Large intestine (tissue), 3 donors: ENCODE results near the gene MAST4. TPM values are rescaled to one million over a fixed set of nuclear protein-coding genes. Genes with fewer than 3 reads are reported as not detected.
A peak's percentile ranks its signal among the peaks of the same experiment; 100 is the strongest.
"Not testable (repeated sequence)": the region's sequence is repeated elsewhere in the genome, so short reads cannot be mapped to it uniquely, and the experiment has no call there.

Experiments used
- DNase-seq, 2 donors: peaks; one replicate each; pipeline versions ENCODE4 v3.0.0 to v3.0.0-alpha.2; 2013
- H3K27ac ChIP-seq: one replicate; pipeline ENCODE4 v1.5.1; 2013; ENCODE audit warnings: low read length
- H3K27me3 ChIP-seq: 2 replicates; pipeline ENCODE4 v1.6.1; 2013; ENCODE audit warnings: low read length; ENCODE audit not compliant: control insufficient read depth, insufficient read depth
- H3K36me3 ChIP-seq: 2 replicates; pipeline ENCODE4 v1.6.1; 2013; ENCODE audit warnings: low read length; ENCODE audit not compliant: control insufficient read depth, insufficient read depth
- H3K4me1 ChIP-seq: one replicate; pipeline ENCODE4 v1.6.1; 2013; ENCODE audit warnings: low read length; ENCODE audit not compliant: control insufficient read depth, insufficient read depth
- H3K4me3 ChIP-seq: one replicate; pipeline ENCODE4 v1.5.1; 2013; ENCODE audit warnings: low read length
- H3K9me3 ChIP-seq: one replicate; pipeline ENCODE4 v1.6.1; 2013; ENCODE audit warnings: mild to moderate bottlenecking, low read depth, low read length, moderate library complexity; ENCODE audit not compliant: control insufficient read depth
- WGBS: methylation state at CpG from one replicate; pipeline ENCODE4 v1.1.5; 2013; ENCODE audit warnings: low lambda C conversion rate; ENCODE audit not compliant: insufficient coverage; 5-methylcytosine and 5-hydroxymethylcytosine counted together
- polyA plus RNA-seq: library from polyadenylated mRNA; unstranded; fragments of 120-200 nt; gene quantifications from one replicate; pipeline ENCODE4 v1.2.1, GENCODE V29; 2013

Gene MAST4
- polyA plus RNA-seq, 1 donor = 14.8 TPM

DNA sequence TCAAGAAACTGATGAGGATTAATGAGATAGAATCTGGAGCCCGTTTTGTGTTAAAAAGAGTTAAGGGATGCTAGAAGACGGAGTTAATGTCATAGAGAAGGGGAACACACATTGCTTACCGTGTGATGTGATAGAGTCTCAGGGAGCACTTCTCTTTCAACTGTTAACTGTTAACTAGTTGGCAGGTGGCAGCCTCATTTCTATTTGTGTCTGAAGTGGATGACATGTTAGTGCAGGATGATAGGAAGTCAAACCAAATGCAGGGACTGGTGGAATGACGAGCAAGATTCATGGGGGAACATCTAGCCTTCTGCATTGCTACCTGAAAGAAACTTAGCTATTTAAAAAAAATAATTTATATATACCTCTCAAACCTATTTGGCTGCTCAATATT, 222.7 kb downstream of the MAST4 start:
- Histone ChIP-seq H3K36me3 (no peaks in the 10 kb centered on the region), H3K27me3 (no peaks in the 10 kb centered on the region), H3K27ac (no peak overlapping the region), H3K4me3 (no peak overlapping the region), H3K4me1 (no peaks in the 10 kb centered on the region), H3K9me3 (no peaks in the 10 kb centered on the region)
- DNase-seq = no peak
- WGBS = 60% methylated on average over 2 of the region's 4 CpGs

DNA sequence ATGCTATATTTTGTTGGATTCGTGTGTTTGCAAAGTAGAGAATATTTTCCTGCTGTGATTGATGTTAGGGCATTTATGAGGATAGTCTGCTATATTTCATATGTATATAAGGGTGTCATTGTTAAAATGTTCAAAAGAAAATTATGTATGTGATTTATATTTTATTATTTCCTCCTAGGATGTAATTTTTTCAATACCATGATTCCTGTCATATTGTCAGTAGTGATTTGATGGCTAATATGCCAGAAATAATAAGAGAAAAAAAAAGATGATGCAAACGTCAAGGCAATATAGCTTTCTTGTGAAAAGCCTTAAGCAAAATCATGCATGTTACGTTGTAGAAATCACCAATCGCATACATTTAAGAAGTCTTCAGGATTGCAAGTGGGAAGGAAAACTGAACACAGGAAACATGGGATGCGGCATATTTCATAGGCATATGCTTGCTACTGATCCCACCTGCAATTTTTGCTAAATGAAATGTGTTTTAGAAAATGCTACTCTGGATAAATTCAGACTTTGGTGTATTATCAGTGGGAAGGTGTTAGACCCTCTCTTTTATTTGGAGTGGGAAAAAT, 224.5 kb downstream of the MAST4 start:
- H3K4me3 ChIP-seq = no peak overlapping the region
- no peaks in the 10 kb centered on the region for H3K27me3 ChIP-seq
- DNase-seq = no peak
- H3K4me1 ChIP-seq = no peaks in the 10 kb centered on the region
- H3K27ac ChIP-seq = no peak overlapping the region
- H3K36me3 ChIP-seq = no peaks in the 10 kb centered on the region
- no peaks in the 10 kb centered on the region for H3K9me3 ChIP-seq
- WGBS = no CpG with 5 or more reads among the region's 5 CpGs

DNA sequence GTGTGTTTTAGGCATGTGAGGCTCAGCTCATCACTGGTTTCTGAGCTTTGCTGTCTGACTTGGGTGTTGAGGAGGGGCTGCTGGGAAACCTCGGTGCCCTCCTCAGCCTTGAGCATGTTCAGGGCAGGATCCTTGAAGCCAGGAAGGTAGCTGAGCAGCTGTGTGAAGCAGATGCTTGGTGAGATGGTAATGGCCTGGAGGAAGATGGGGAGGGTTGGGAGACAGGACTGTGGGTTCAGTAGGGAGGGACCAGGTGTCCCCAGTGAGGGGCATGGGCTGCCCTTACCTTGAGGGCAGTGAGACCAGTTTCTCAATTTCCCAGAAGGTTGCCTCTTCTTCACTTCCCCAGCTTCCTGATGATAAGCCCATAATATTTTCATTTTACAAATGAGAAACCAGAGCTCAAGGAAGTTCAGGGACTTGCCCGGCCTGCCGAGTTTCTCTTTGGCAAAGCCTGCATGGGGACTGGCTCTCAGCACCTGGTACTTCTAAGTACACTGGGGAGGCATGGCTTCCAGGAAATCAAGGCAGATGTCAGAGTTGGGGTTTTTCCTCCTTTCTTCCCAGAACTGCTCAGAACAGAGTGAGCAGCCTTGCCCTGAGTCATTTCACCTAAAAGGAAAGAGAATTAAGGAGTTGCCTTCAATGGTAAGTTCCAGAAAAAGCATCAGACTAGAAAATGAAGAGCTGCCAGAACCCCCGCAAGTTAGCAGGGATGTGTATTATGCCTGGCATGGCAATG, 225.7 kb downstream of the MAST4 start:
- Histone ChIP-seq H3K27ac (no peak overlapping the region), H3K4me1 (no peaks in the 10 kb centered on the region), H3K9me3 (no peaks in the 10 kb centered on the region), H3K36me3 (no peaks in the 10 kb centered on the region), H3K4me3 (no peak overlapping the region), H3K27me3 (peaks cover 4% of the 10 kb centered on the region)
- 71% methylated on average over 1 of the region's 4 CpGs for WGBS
- DNase-seq = no peak

DNA sequence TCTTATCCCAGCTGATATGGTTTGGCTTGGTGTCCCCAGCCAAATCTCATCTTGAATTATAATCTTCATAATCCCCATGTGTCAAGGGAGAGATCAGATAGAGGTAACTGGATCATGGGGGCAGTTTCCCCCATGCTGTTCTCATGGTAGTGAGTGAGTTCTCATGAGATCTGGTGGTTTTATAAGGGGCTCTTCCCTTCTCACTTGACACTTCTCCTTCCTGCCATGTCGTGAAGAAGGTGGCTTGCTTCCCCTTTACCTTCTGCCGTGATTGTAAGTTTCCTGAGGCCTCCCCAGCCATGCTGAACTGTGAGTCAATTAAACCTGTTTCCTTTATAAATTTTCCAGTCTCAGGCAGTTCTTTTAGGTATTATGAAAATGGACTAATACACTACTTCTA, 226.7 kb downstream of the MAST4 start:
- not testable (repeated sequence) for H3K27ac ChIP-seq, H3K36me3 ChIP-seq, H3K9me3 ChIP-seq, H3K27me3 ChIP-seq, DNase-seq, H3K4me3 ChIP-seq, H3K4me1 ChIP-seq
- WGBS = no CpG with 5 or more reads among the region's 2 CpGs

DNA sequence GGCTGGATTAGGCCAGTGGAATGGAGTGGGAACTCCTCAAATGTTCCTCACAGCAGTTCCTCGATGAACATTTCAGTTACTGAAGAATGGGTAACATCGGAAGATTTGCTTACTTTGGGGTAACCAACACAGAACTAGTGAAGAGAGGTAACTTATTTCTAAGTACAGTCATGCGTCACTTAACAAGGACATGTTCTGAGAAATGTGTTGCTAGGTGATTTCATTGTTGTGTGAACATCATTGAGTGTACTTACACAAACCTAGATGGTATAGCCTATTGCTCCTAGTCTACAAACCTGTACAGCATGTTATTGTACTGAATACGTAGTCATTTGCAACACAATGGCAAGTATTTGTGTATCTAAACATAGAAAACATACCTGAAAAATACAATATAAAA, 228.3 kb downstream of the MAST4 start:
- Histone ChIP-seq H3K4me1 (peaks cover 2% of the 10 kb centered on the region), H3K36me3 (no peaks in the 10 kb centered on the region), H3K9me3 (no peaks in the 10 kb centered on the region), H3K4me3 (no peak overlapping the region), H3K27me3 (peaks cover 11% of the 10 kb centered on the region), H3K27ac (no peak overlapping the region)
- 100% methylated on average over 1 of the region's 4 CpGs for WGBS
- DNase-seq = no peak

DNA sequence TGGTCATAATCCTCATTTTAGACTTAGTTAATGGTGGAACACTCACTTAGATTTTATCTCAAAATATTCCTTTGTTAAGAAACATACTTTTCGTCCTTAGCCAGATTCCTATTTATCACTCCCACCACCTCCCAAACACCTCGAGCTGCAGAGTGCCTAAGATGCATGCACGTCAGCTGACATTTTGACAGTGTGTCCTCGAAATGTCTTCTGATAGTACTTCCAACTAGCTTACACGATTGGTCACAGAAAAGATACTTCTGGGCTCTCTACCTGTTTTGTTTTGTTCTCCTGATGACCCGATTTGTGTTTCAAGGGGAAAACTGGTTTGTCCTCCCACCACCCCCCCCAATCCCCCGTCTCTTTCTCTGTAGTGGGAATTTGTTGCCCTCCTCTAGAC, 230.1 kb downstream of the MAST4 start:
- Histone ChIP-seq H3K9me3 (no peaks in the 10 kb centered on the region), H3K36me3 (no peaks in the 10 kb centered on the region), H3K27me3 (peaks cover 11% of the 10 kb centered on the region), H3K4me3 (no peak overlapping the region), H3K27ac (no peak overlapping the region), H3K4me1 (peaks cover 2% of the 10 kb centered on the region)
- no peak for DNase-seq
- 90% methylated on average over 2 of the region's 7 CpGs for WGBS

DNA sequence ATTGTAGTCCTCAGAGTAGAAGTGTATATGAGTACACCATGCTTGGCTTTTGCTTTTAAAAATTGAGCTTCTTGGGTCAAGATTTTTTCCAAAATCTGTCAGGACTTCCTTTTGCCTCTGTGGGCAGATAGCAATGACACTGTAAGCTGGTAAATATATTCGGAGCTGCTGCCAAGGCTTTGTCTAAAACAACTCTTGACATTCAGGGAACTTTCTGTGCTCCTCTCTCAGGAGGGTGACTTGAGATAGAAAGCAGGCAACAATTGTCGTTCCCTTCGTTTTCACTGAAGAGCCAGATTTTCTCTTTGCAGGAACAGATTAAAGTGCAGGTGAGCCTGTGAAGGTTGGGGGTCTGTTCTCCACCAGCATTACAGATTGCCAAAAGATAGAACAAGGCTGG, 230.5 kb downstream of the MAST4 start:
- Histone ChIP-seq H3K9me3 (no peaks in the 10 kb centered on the region), H3K27ac (no peak overlapping the region), H3K4me1 (peaks cover 2% of the 10 kb centered on the region), H3K36me3 (no peaks in the 10 kb centered on the region), H3K27me3 (peaks cover 11% of the 10 kb centered on the region), H3K4me3 (no peak overlapping the region)
- WGBS = no CpG with 5 or more reads among the region's 3 CpGs
- no peak for DNase-seq

DNA sequence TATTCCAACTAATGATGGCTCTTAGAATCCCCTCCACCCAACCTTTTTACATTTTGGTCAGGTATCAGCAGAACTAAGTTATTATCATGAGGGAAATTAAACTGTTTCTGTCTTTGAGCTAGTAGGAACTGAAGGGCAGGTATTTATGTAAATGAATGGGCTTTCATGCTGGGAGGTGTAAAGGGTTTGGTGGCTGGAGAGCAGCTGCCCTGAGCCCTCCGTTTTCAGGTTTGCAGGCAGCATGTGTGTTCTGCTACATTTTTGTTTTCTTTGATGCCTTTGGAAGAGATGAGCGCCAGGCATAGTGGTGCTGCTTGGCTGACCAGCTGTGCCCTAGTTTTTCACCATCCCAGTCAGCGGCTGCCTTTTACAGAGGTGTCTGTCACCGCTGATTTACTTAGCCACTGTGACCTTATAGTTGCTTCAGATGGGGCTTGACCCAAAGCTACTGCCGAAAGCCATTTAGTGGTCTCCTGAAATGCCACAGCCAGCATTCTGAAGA, 231.9 kb downstream of the MAST4 start:
- H3K27me3 ChIP-seq = peaks cover 11% of the 10 kb centered on the region
- no peaks in the 10 kb centered on the region for H3K9me3 ChIP-seq
- no CpG with 5 or more reads among the region's 5 CpGs for WGBS
- no peak overlapping the region for H3K27ac ChIP-seq
- DNase-seq = no peak
- peaks cover 2% of the 10 kb centered on the region for H3K4me1 ChIP-seq
- no peaks in the 10 kb centered on the region for H3K36me3 ChIP-seq
- H3K4me3 ChIP-seq = peak overlapping the region; percentile 24

DNA sequence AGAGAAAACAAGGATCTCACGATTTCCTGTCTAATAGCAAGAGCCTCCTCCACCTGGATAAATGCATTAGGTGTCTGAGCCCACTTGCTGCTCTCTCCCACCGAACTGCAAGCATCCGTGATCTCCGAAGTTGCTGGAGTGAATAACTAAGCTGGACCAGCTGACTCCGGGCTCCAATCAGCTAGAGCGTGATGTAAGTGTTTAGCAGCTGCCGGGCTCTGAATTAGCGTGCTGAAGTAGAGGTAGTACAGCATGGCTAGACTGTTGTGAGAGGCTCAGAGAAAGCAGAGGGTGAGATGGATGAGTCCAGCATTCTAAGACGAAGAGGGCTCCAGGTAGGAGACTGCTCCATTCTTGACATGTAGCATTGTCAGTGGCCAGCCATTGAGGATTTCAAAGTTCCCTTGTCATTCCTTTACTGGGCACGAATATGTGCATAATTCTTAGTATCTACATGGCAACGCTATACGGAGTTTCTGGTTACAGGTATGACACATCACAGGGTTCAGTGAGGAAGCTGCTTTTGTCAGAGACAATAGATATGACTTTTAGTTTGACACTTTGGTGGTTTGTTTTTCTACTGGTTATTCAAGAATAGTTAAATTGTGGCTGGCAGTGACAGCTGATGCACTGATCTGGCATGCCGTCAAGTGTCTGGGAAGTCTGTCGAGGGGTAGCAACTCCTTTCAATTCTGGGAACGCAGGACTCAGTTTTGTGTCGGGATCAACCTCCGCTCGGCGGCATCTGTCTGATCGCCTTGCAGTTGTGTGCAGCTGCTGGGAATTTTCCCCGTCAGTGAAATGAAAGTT, 232.6 kb downstream of the MAST4 start:
- Histone ChIP-seq H3K4me1 (peaks cover 2% of the 10 kb centered on the region), H3K9me3 (no peaks in the 10 kb centered on the region), H3K36me3 (no peaks in the 10 kb centered on the region), H3K4me3 (peak overlapping the region; percentile 24), H3K27ac (peak overlapping the region; percentile 22), H3K27me3 (peaks cover 11% of the 10 kb centered on the region)
- no CpG with 5 or more reads among the region's 21 CpGs for WGBS
- peak; percentile 43 to 74 for DNase-seq

DNA sequence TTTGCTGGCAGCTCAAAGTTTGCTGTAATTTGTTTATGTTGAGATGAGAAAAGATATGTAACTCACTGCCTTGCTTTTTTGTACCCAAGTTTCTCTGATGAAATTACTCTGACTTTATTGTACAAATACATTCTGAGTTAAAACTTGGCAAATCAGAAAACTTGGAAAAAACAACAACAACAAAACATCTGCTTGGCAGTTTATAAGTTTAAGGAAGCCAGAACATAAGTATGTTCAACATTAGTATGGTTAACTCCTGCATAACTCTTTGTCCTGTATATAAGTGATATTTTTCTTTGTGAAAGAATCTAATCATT, 233.1 kb downstream of the MAST4 start:
- H3K27ac ChIP-seq = peak overlapping the region; percentile 22
- H3K4me3 ChIP-seq = peak overlapping the region; percentile 24
- no peaks in the 10 kb centered on the region for H3K36me3 ChIP-seq
- H3K27me3 ChIP-seq = peaks cover 11% of the 10 kb centered on the region
- H3K9me3 ChIP-seq = no peaks in the 10 kb centered on the region
- H3K4me1 ChIP-seq = peaks cover 2% of the 10 kb centered on the region
- no peak for DNase-seq
